ENCODE measurements around the gene ILDR1. TPM values are rescaled to one million over a fixed set of nuclear protein-coding genes. Genes with fewer than 3 reads are reported as not detected.

Gene ILDR1
- 1 to 10 TPM in 1 of 4 donors, not detected in 3; 1.9 TPM for total RNA-seq

DNA sequence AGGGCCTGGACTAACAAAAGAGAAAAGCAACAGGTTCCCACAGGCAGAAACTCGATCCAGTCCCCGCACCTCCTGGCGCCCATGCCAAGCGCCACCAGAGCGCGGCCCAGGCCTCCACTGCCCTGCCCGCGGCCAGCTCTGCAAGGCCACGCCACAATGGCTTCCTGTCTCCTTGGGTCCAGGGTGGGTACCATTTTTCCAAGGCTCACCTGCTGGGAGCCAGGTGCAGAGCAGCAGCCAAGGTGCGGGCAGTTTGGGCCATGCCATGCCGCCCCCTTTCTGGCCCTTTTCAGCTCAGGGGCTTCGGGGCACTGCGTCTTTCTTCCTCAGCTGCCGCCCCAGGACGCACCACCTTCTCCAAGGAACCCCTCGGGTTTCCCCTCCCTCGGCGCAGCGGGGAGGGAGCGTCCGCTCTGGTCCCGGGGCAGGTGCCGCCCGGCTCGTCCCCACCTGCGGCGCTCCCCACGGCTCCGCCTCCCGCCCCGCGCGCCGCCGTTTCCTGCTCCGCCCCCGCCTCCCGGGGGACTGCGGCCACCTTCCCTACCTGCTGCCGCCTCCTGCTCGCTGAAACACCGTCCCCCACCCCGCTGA lies at the start of gene ILDR1:
Gene ILDR1, minus strand, starts transcription at position 437 of the 591 bp plus-strand sequence. Its CDS starts 170 bp downstream, at position 267.
- TF ChIP-seq, protein P1, sequence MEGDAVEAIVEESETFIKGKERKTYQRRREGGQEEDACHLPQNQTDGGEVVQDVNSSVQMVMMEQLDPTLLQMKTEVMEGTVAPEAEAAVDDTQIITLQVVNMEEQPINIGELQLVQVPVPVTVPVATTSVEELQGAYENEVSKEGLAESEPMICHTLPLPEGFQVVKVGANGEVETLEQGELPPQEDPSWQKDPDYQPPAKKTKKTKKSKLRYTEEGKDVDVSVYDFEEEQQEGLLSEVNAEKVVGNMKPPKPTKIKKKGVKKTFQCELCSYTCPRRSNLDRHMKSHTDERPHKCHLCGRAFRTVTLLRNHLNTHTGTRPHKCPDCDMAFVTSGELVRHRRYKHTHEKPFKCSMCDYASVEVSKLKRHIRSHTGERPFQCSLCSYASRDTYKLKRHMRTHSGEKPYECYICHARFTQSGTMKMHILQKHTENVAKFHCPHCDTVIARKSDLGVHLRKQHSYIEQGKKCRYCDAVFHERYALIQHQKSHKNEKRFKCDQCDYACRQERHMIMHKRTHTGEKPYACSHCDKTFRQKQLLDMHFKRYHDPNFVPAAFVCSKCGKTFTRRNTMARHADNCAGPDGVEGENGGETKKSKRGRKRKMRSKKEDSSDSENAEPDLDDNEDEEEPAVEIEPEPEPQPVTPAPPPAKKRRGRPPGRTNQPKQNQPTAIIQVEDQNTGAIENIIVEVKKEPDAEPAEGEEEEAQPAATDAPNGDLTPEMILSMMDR (IDR thresholded peaks at IDR 0.05), result no peak
- TF ChIP-seq POLR2A (IDR thresholded peaks at IDR 0.05), result no peak
- Histone ChIP-seq H3K4me1 (no peaks in the 10 kb centered on the region), H3K36me3 (no peaks in the 10 kb centered on the region), H3K4me3 (no peak within 1 kb of the TSS), H3K9me3 (no peaks in the 10 kb centered on the region), H3K27ac (no peak within 1 kb of the TSS), H3K27me3 (peaks cover 0 to 3% of the 10 kb centered on the region in 2 donors)
- DNase-seq, result no peak
- intact Hi-C loops (cut with DNase I; ENCODE audit: low total_unique reads), result no loop called here

DNA sequence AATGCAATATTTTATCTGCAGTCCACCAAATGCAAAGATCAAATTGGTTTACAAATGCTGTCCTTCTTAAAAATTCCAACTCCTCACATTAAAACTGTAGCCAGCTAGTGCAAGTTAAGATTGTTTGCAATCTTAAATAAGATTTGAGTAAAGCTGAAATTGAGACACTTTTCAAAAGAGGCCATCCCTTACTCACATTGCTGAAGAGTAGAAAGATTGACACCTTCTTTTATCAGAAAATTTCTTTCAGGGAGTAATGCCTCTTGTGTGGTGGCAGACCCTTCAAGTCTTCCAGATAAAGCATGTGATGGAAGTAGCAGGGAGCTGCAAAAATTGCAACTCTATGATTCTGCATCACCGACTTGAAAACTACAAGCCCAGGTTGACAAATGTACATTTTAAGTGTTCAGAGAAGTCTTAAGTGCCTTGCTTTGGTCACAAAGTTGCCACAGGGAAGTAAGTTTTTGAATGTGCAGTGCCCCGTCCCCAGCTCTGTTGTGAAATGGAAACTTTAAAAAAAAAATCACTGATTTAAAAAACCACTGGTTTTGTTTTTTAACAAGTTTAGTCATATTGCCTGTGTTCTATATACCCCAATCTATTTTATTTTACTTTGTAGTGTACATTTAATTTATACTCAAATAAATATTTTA lies 45.7 kb upstream of the ILDR1 start:
- Histone ChIP-seq H3K4me3 (no peak overlapping the region), H3K4me1 (no peaks in the 10 kb centered on the region), H3K9me3 (no peaks in the 10 kb centered on the region), H3K27me3 (no peaks in the 10 kb centered on the region), H3K36me3 (no peaks in the 10 kb centered on the region), H3K27ac (no peak overlapping the region)
- no peak for DNase-seq
- intact Hi-C loops (cut with DNase I; ENCODE audit: low total_unique reads), result no loop called here
- TF ChIP-seq, protein P1 (IDR thresholded peaks at IDR 0.05), result no peak
- TF ChIP-seq POLR2A (IDR thresholded peaks at IDR 0.05), result no peak

DNA sequence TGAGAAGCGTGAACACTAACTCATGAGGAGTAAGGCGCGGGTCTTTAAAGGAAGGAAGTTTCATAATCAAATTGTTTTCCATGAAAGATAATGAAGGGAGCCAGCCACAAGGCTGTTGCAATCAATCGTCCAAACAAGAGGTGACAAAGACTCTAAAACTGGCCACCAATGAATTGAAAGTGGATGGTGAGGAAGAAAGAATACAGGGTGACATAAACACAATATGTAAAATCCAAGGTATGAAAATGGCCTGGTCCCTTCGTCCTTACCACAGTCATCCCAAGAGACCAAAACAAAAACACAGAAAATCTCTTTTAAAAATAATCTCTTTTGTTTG lies 45.1 kb upstream of the ILDR1 start:
- H3K27ac ChIP-seq, result no peak overlapping the region
- no peaks in the 10 kb centered on the region for H3K9me3 ChIP-seq
- DNase-seq, result no peak
- no peaks in the 10 kb centered on the region for H3K36me3 ChIP-seq
- no peak for TF ChIP-seq POLR2A (IDR thresholded peaks at IDR 0.05)
- TF ChIP-seq, protein P1 (IDR thresholded peaks at IDR 0.05), result no peak
- intact Hi-C loops (cut with DNase I; ENCODE audit: low total_unique reads), result no loop called here
- H3K27me3 ChIP-seq, result no peaks in the 10 kb centered on the region
- H3K4me3 ChIP-seq, result no peak overlapping the region
- H3K4me1 ChIP-seq, result no peaks in the 10 kb centered on the region

DNA sequence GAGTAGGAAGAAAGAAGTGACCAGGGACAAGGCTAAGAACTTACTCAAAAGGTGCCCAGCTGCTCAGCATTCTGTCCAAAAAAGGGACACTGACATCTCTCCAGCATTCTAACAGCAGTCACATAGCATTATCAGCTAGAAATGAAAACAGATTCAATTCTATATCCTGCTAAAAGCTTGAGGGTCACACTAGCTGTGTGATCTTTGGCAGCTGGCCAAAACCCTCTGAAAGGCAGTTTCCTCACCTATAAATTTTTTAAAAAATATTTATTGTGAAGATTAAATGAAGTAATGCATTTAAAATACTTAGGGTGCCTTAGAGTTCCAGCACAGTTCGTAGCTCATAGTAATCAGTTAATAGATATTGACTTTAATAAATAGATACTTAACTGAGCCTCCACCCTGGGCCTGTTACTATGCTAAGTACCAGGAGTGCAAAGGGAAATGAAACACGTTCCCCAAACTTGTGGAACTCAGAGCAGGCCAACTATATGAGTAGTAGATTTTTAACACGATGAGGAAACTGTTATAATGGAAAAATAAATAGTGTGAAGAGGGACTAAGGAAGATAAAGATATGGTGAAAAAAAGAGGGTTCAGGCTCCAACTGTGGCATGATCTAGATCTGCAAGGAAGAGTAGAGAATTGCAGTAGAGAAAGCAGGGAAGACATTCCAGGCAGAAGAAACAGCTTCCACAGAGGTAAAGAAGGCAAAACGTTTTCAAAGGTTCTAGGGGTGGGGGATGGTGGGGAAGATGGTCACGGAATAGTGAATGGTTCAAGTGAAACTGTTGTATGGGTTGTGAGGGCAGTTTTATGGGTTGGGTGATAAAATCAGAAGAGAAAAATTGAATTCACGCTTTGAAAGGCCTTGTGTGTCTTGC lies 44.5 kb upstream of the ILDR1 start:
- no peak for TF ChIP-seq POLR2A (IDR thresholded peaks at IDR 0.05)
- TF ChIP-seq, protein P1 (IDR thresholded peaks at IDR 0.05), result no peak
- no peak for DNase-seq
- Histone ChIP-seq H3K36me3 (no peaks in the 10 kb centered on the region), H3K27ac (no peak overlapping the region), H3K9me3 (no peaks in the 10 kb centered on the region), H3K4me1 (no peaks in the 10 kb centered on the region), H3K4me3 (no peak overlapping the region), H3K27me3 (no peaks in the 10 kb centered on the region)
- intact Hi-C loops (cut with DNase I; ENCODE audit: low total_unique reads), result no loop called here

DNA sequence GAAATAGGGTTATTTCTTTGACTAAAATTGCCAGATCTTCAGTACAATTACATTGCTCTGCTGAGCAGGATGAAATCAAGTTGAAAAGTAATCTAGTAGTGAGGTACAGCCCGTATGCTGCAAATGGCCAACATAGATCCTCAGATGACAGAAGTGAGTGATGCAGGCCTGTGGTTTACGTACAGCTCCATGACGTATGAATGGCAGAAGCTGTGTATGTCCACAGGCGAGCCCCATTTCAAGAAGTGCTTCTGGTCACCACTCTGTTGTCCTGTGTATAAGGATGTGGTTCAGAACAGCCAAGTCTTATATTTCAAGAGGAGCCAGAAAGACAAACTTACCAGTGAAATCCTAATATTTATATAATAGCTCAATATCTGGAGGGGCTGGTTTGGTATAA lies 42.3 kb upstream of the ILDR1 start:
- Histone ChIP-seq H3K4me3 (no peak overlapping the region), H3K27ac (no peak overlapping the region), H3K9me3 (no peaks in the 10 kb centered on the region), H3K36me3 (no peaks in the 10 kb centered on the region), H3K4me1 (no peaks in the 10 kb centered on the region), H3K27me3 (no peaks in the 10 kb centered on the region)
- no peak for DNase-seq
- intact Hi-C loops (cut with DNase I; ENCODE audit: low total_unique reads), result no loop called here
- TF ChIP-seq, protein P1 (IDR thresholded peaks at IDR 0.05), result no peak
- no peak for TF ChIP-seq POLR2A (IDR thresholded peaks at IDR 0.05)

Measured in uterus (tissue), 4 donors.